OCI-LY1 (cell line): ENCODE data around the gene PAWR.

Experiments used
- CTCF ChIP-seq: fragments of 200-600 bp; sonication (generic), shearing (Covaris generic); IDR thresholded peaks from 2 replicates; pipeline ENCODE4 v1.5.1; 2017; ENCODE audit warnings: mild to moderate bottlenecking, antibody characterized with exemption, low read length, moderate library complexity, mixed read lengths
- EZH2 ChIP-seq: fragments of 200-600 bp; sonication (generic), shearing (Covaris generic); IDR thresholded peaks from 2 replicates; pipeline ENCODE4 v1.8.0; 2017; ENCODE audit warnings: borderline replicate concordance, mixed run types, mild to moderate bottlenecking, antibody characterized with exemption, low read length, moderate library complexity, mixed read lengths

- TF ChIP-seq CTCF (no peak), EZH2 (no peak)
Observed at GRCh38 chr12:79624378-79624777, 66.4 kb downstream of the PAWR start.
